ENCODE data around the gene DLG2. TPM values are rescaled to one million over a fixed set of nuclear protein-coding genes. Genes with fewer than 3 reads are reported as not detected.

DLG2 gene
- total and polyA plus RNA-seq, 2 of the 8 experiments (the other 6 are each of a cell fraction or from before 2014, with no cell fraction given), result 1.7 to 14.3 TPM

DNA sequence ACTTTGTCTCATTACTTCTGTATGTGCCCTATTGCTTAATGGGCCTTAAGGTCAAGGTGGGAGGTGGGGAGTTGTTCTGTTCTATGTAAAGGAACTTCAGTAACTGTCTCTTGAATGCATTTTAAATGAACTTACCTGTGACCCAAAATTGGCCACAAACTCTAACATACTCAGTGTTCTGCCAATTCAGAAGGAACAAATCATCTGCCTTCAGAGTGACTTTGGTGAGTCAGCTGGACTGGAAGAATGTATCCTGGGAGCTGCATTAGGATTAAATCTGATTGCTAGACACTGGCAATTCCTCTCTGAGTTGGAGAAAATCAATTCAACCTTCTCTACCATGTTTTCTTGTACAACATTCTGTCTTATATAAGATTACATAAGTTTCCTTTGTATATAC, 1104.8 kb downstream of the DLG2 start:
- H3K36me3 ChIP-seq (ENCODE audit: control insufficient read depth in 2 of 4, insufficient read depth in 4 of 4, low read length in 3 of 4), result no peaks in the 10 kb centered on the region
- no peak overlapping the region for H3K4me2 ChIP-seq (ENCODE audit: insufficient read depth in 1 of 2, low read depth in 2 of 2, low read length in 2 of 2)
- H3K27me3 ChIP-seq (replicated peaks in 1 of 4; ENCODE audit: control insufficient read depth in 3 of 4, extremely low read depth in 1 of 4, insufficient read depth in 3 of 4, low read length in 3 of 4), result peaks cover 0 to 1% (median 0%) of the 10 kb centered on the region in 4 experiments; a peak in 1 of 7 replicates
- H2AFZ ChIP-seq (ENCODE audit: low read length), result no peak overlapping the region
- H2BK120ac ChIP-seq (replicated peaks; ENCODE audit: low read depth, low read length), result no peak overlapping the region
- H3K27ac ChIP-seq (ENCODE audit: low read depth, low read length), result no peak overlapping the region
- H3K14ac ChIP-seq (ENCODE audit: insufficient read length), result no peak overlapping the region
- peaks cover 0 to 2% (median 0%) of the 10 kb centered on the region in 4 experiments; a peak in 2 of 7 replicates for H3K4me1 ChIP-seq (replicated peaks in 1 of 4; ENCODE audit: control insufficient read depth in 3 of 4, insufficient read depth in 4 of 4, low read length in 3 of 4)
- ChIA-PET CTCF (ENCODE audit: partially characterized antibody) (interaction anchor here (1.1 to 7.9 kb wide), 11 partner anchors 11 to 136 kb away, joined by 3 to 112 read pairs (median 9); no protein-coding TSS in a partner anchor), POLR2A (ENCODE audit: partially characterized antibody) (no interaction called here)
- H3K4me3 ChIP-seq (ENCODE audit: extremely low read depth in 1 of 4, insufficient read depth in 2 of 4, low read depth in 3 of 4, low read length in 4 of 4), result no peak overlapping the region
- no peak overlapping the region for H2BK5ac ChIP-seq (ENCODE audit: low read depth, low read length)
- H4K8ac ChIP-seq (ENCODE audit: extremely low read depth, insufficient read depth, low read length), result no peak overlapping the region
- no peak for TF ChIP-seq EZH2 (IDR thresholded peaks at IDR 0.05; ENCODE audit: low read depth, low read length, severe bottlenecking)
- H3K9ac ChIP-seq (replicated peaks in 1 of 4; ENCODE audit: extremely low read depth in 1 of 4, low read depth in 3 of 4, low read length in 3 of 4), result no peak overlapping the region
- no peak overlapping the region for H2AK5ac ChIP-seq (ENCODE audit: low read depth, low read length)
- no peak overlapping the region for H3K4ac ChIP-seq (replicated peaks; ENCODE audit: insufficient read length, low read depth, low read length)
- H4K20me1 ChIP-seq (replicated peaks in 1 of 2; ENCODE audit: control insufficient read depth in 1 of 2, insufficient read depth in 2 of 2, low read length in 2 of 2), result no peaks in the 10 kb centered on the region
- no peak overlapping the region for H3K23ac ChIP-seq (ENCODE audit: insufficient read length)
- no peaks in the 10 kb centered on the region for H3K79me1 ChIP-seq (ENCODE audit: low read depth, low read length)
- no peak overlapping the region for H2BK15ac ChIP-seq (ENCODE audit: low read length)
- no peaks in the 10 kb centered on the region for H3K23me2 ChIP-seq (ENCODE audit: low read depth, low read length)
- no peak overlapping the region for H3K18ac ChIP-seq (ENCODE audit: extremely low read depth, low read length)
- no peak for DNase-seq (ENCODE audit: low read depth in 1 of 2, low spot score in 2 of 2)
- H3K9me3 ChIP-seq (ENCODE audit: insufficient read depth in 2 of 2, low read depth in 1 of 2, low read length in 1 of 2), result no peaks in the 10 kb centered on the region
- no peak overlapping the region for H2BK20ac ChIP-seq (ENCODE audit: low read length)
- H3K56ac ChIP-seq (replicated peaks; ENCODE audit: insufficient read length, low read depth, low read length), result no peak overlapping the region
- H2BK12ac ChIP-seq (ENCODE audit: low read depth, low read length), result no peak overlapping the region
- no peak overlapping the region for H4K5ac ChIP-seq (ENCODE audit: insufficient read length, low read depth, low read length)
- H4K91ac ChIP-seq (replicated peaks; ENCODE audit: insufficient read length, low read length), result no peak overlapping the region
- no peaks in the 10 kb centered on the region for H3K79me2 ChIP-seq (ENCODE audit: control insufficient read depth in 1 of 2, insufficient read depth in 2 of 2, low read length in 2 of 2)
- no peak for FAIRE-seq
